Activated T-cell treated with anti-CD3 and anti-CD28 coated beads, Interleukin-2, amount 50 U/mL, for 48 hours (primary cell): ENCODE data around the gene PCCA.
"Not testable (repeated sequence)": the region's sequence is repeated elsewhere in the genome, so short reads cannot be mapped to it uniquely, and the experiment has no call there.

Experiments used
- DNase-seq, 2 experiments: peaks; one replicate each; pipeline ENCODE4 v3.0.0-alpha.2; 2020

PCCA gene

GRCh38 chr13:100561158-100561499 is 472.2 kb downstream of the PCCA start:
- DNase-seq, result no peak

GRCh38 chr13:100561599-100562204 is 472.8 kb downstream of the PCCA start:
- DNase-seq, result no peak

- DNase-seq, result no peak
These were observed 474.9 kb downstream of the PCCA start for GRCh38 chr13:100563779-100564178.

GRCh38 chr13:100564444-100565223 is 475.7 kb downstream of the PCCA start:
- DNase-seq, result no peak

GRCh38 chr13:100565286-100565685 is 476.4 kb downstream of the PCCA start:
- DNase-seq, result no peak

GRCh38 chr13:100566543-100566942 is 477.6 kb downstream of the PCCA start:
- no peak for DNase-seq

- peak; percentile 76 to 78 for DNase-seq
These were observed 484.2 kb downstream of the PCCA start for GRCh38 chr13:100573121-100573520.

GRCh38 chr13:100577239-100577638 is 488.3 kb downstream of the PCCA start:
- not testable (repeated sequence) for DNase-seq
